ENCODE measurements around the gene ZDHHC20.

The ZDHHC20 gene

GRCh38 chr13:21328201-21328600, 130.9 kb downstream of the ZDHHC20 start:
- DNase-seq (ENCODE audit: low read depth in 2 of 2, low spot score in 1 of 2): no peak

- DNase-seq (ENCODE audit: low read depth in 2 of 2, low spot score in 1 of 2): no peak
Measured at GRCh38 chr13:21326155-21327031, 132.7 kb downstream of the ZDHHC20 start.

- no peak for DNase-seq (ENCODE audit: low read depth in 2 of 2, low spot score in 1 of 2)
Measured at GRCh38 chr13:21324803-21325202, 134.3 kb downstream of the ZDHHC20 start.

GRCh38 chr13:21322988-21323387, 136.1 kb downstream of the ZDHHC20 start:
- no peak for DNase-seq (ENCODE audit: low read depth in 2 of 2, low spot score in 1 of 2)

Data from stimulated activated CD8-positive, alpha-beta memory T cell treated with anti-CD3 and anti-CD28 coated beads, Interleukin-4, amount 100 ng/mL, for 1 hour (primary cell).